Activated T-helper 1 cell treated with anti-CD3 and anti-CD28 coated beads, Interleukin-2, amount 50 U/mL, for 16 hours (primary cell): ENCODE results near the gene ATP4A.

ENCODE experiments used
- DNase-seq, 2 donors: peaks; one replicate each; pipeline ENCODE4 v3.0.0-alpha.2; 2020; ENCODE audit warnings: low read depth in 1 of 2, low spot score in 1 of 2

ATP4A gene

GRCh38 chr19:35549879-35550523 is 13.5 kb downstream of the ATP4A start:
- DNase-seq = no peak

GRCh38 chr19:35549174-35549788 is 14.2 kb downstream of the ATP4A start:
- DNase-seq = peak in 1 of 2 donors; percentile 30

GRCh38 chr19:35546532-35546931 is 16.9 kb downstream of the ATP4A start:
- no peak for DNase-seq

- peak in 1 of 2 donors; percentile 29 for DNase-seq
Measured at GRCh38 chr19:35545855-35546381, 17.5 kb downstream of the ATP4A start.

- peak; percentile 57 to 66 for DNase-seq
Measured at GRCh38 chr19:35545001-35545854, 18.2 kb downstream of the ATP4A start, which contains the start of gene TMEM147. Gene TMEM147, plus strand, starts transcription at chr19:35545626. Its CDS starts 114 bp downstream, at chr19:35545740.

- no peak for DNase-seq
Measured at GRCh38 chr19:35544110-35544802, 19.2 kb downstream of the ATP4A start.

- DNase-seq = no peak
Measured at GRCh38 chr19:35543280-35544109, 20.0 kb downstream of the ATP4A start.

GRCh38 chr19:35542209-35542608 is 21.2 kb downstream of the ATP4A start:
- DNase-seq = no peak

- no peak for DNase-seq
Measured at GRCh38 chr19:35540356-35540927, 23.0 kb downstream of the ATP4A start.

GRCh38 chr19:35539850-35540249 is 23.6 kb downstream of the ATP4A start:
- DNase-seq = no peak

GRCh38 chr19:35539314-35539713 is 24.1 kb downstream of the ATP4A start:
- DNase-seq = no peak

GRCh38 chr19:35534803-35535480 is 28.5 kb downstream of the ATP4A start:
- DNase-seq = no peak

- DNase-seq = peak in 1 of 2 donors; percentile 9
Measured at GRCh38 chr19:35533822-35534392, 29.6 kb downstream of the ATP4A start.

GRCh38 chr19:35533201-35533821 is 30.1 kb downstream of the ATP4A start, which contains the start of gene GAPDHS:
Gene GAPDHS, plus strand, starts transcription at chr19:35533456. Its CDS starts 72 bp downstream, at chr19:35533528.
- no peak for DNase-seq

GRCh38 chr19:35531291-35531690 is 32.2 kb downstream of the ATP4A start:
- no peak for DNase-seq

GRCh38 chr19:35529241-35530218 is 33.9 kb downstream of the ATP4A start:
- DNase-seq = no peak
